GM12878 (cell line): Measurements from ENCODE around the gene SYK. TPM values are rescaled to one million over a fixed set of nuclear protein-coding genes. Genes with fewer than 3 reads are reported as not detected.

Source experiments
- BACH1 ChIP-seq: fragments of 450-650 bp; IDR thresholded peaks from 2 replicates; pipeline ENCODE4 v1.6.1; 2017; ENCODE audit warnings: mild to moderate bottlenecking, borderline replicate concordance
- BHLHE40 ChIP-seq, 2 experiments: fragments of 450-650 bp in 1 of 2; IDR thresholded peaks; 2 replicates each; pipeline ENCODE4 v1.6.1; 2011 to 2017; ENCODE audit warnings: low read depth in 2 of 2, borderline replicate concordance in 1 of 2, improper control_type of control experiment in 1 of 2, low read length in 1 of 2, mild to moderate bottlenecking in 1 of 2
- BMI1 ChIP-seq: fragments of 450-650 bp; IDR thresholded peaks from 2 replicates; pipeline ENCODE4 v1.6.1; 2016; ENCODE audit warnings: mild to moderate bottlenecking, moderate library complexity, borderline replicate concordance
- CREM ChIP-seq: IDR thresholded peaks from 2 replicates; pipeline ENCODE4 v1.6.1; 2014; ENCODE audit warnings: antibody characterized with exemption, low read depth
- HDAC6 ChIP-seq: fragments of 200-600 bp; sonication (generic); IDR thresholded peaks from one replicate; pipeline ENCODE4 v1.8.0; 2017; ENCODE audit warnings: antibody characterized with exemption; ENCODE audit not compliant: unreplicated experiment
- RELA ChIP-seq: fragments of 450-650 bp; IDR thresholded peaks from 2 replicates; pipeline ENCODE4 v1.8.0; 2014; ENCODE audit warnings: borderline replicate concordance; ENCODE audit not compliant: partially characterized antibody
- SREBF2 ChIP-seq: IDR thresholded peaks from 2 replicates; pipeline ENCODE4 v1.6.1; 2012; ENCODE audit warnings: mild to moderate bottlenecking, low read length
- STAT1 ChIP-seq: fragments of 450-650 bp; conservative IDR thresholded peaks from 2 replicates; pipeline ENCODE4 v1.6.1; 2014; ENCODE audit warnings: antibody characterized with exemption, mild to moderate bottlenecking
- SUPT20H ChIP-seq: IDR thresholded peaks from 2 replicates; pipeline ENCODE4 v1.6.1; 2011; ENCODE audit warnings: low read depth, mild to moderate bottlenecking, low read length, moderate library complexity, borderline replicate concordance; ENCODE audit not compliant: control insufficient read depth
- ZNF207 ChIP-seq: fragments of 450-650 bp; IDR thresholded peaks from 2 replicates; pipeline ENCODE4 v1.6.1; 2014; ENCODE audit warnings: antibody characterized with exemption, mild to moderate bottlenecking, borderline replicate concordance
- polyA plus RNA-seq, 11 experiments: library from polyadenylated mRNA; depleted of rRNA in 4 of 11; unstranded in 6 of 11; stranded (reverse) in 5 of 11; fragments of >200 nt; fragmentation: Nextera tagmentation in 4 of 11; fragmentation: Illumina TruSeq in 1 of 11; extraction: Ambion mirVana in 4 of 11; extraction: Trizol in 1 of 11; gene quantifications; 1 replicate in 1 of 11; 2 replicates in 10 of 11; pipeline versions ENCODE4 v1.2.1 to v1.2.3, GENCODE V29; 2011 to 2016; ENCODE audit warnings: inconsistent platforms in 2 of 11, missing spikeins in 2 of 11, low read depth in 1 of 11
- total RNA-seq, 4 experiments: library from RNA; depleted of rRNA in 3 of 4; stranded (reverse); fragments of >200 nt in 3 of 4; fragmentation: Illumina TruSeq in 1 of 4; extraction: Trizol in 1 of 4; gene quantifications; 2 replicates each; pipeline versions ENCODE4 v1.2.1 to v1.2.3, GENCODE V29; 2013 to 2021
- TF ChIP-seq, protein P1 (sequence below): IDR thresholded peaks from 2 replicates; pipeline ENCODE4 v1.6.1; 2012; ENCODE audit warnings: improper control_type of control experiment, low read depth, low read length; ENCODE audit not compliant: insufficient replicate concordance
- TF ChIP-seq, protein P2 (sequence below): fragments of 450-650 bp; IDR thresholded peaks from 2 replicates; pipeline ENCODE4 v1.6.1; 2016; ENCODE audit warnings: mild to moderate bottlenecking
- TF ChIP-seq, protein P3 (sequence below): fragments of 450-650 bp; IDR thresholded peaks from 2 replicates; pipeline ENCODE4 v1.6.1; 2017; ENCODE audit warnings: mild to moderate bottlenecking
- TF ChIP-seq, protein P4 (sequence below): fragments of 450-650 bp; formaldehyde crosslinking; IDR thresholded peaks from 2 replicates; pipeline ENCODE4 v1.5.0; 2022; ENCODE audit warnings: mild to moderate bottlenecking, missing genetic modification characterization
- TF ChIP-seq, protein P5 (sequence below): fragments of 450-650 bp; IDR thresholded peaks from 2 replicates; pipeline ENCODE4 v1.6.1; 2017; ENCODE audit warnings: antibody characterized with exemption, mild to moderate bottlenecking, moderate library complexity

SYK gene
- total and polyA plus RNA-seq, 10 of the 15 experiments (the other 5 are each of a cell fraction or from before 2014, with no cell fraction given), result 6.5 to 135 (median 68.8) TPM

DNA sequence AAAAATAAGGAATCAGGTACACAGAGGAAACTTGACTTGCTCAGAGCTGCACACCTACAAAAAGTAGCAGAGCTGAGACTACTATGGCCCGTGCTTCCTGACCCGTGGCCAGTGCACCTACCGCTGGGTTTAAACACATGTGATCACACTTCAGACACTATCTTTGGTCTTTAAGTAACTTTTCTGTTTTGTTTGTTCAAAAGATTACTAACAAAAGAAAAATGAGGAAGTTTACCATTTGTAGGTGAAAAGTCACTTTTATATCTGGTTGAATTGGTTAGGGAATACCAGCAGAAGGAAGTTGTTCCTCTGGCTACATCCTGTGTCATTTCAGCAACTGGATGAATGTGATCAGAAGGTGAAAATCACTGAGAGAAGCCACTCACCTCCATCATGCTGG, 6.5 kb upstream of the SYK start (continued):
- TF ChIP-seq, protein P1, sequence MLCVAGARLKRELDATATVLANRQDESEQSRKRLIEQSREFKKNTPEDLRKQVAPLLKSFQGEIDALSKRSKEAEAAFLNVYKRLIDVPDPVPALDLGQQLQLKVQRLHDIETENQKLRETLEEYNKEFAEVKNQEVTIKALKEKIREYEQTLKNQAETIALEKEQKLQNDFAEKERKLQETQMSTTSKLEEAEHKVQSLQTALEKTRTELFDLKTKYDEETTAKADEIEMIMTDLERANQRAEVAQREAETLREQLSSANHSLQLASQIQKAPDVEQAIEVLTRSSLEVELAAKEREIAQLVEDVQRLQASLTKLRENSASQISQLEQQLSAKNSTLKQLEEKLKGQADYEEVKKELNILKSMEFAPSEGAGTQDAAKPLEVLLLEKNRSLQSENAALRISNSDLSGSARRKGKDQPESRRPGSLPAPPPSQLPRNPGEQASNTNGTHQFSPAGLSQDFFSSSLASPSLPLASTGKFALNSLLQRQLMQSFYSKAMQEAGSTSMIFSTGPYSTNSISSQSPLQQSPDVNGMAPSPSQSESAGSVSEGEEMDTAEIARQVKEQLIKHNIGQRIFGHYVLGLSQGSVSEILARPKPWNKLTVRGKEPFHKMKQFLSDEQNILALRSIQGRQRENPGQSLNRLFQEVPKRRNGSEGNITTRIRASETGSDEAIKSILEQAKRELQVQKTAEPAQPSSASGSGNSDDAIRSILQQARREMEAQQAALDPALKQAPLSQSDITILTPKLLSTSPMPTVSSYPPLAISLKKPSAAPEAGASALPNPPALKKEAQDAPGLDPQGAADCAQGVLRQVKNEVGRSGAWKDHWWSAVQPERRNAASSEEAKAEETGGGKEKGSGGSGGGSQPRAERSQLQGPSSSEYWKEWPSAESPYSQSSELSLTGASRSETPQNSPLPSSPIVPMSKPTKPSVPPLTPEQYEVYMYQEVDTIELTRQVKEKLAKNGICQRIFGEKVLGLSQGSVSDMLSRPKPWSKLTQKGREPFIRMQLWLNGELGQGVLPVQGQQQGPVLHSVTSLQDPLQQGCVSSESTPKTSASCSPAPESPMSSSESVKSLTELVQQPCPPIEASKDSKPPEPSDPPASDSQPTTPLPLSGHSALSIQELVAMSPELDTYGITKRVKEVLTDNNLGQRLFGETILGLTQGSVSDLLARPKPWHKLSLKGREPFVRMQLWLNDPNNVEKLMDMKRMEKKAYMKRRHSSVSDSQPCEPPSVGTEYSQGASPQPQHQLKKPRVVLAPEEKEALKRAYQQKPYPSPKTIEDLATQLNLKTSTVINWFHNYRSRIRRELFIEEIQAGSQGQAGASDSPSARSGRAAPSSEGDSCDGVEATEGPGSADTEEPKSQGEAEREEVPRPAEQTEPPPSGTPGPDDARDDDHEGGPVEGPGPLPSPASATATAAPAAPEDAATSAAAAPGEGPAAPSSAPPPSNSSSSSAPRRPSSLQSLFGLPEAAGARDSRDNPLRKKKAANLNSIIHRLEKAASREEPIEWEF, result no peak
- TF ChIP-seq SREBF2, result no peak
- TF ChIP-seq CREM, result no peak
- TF ChIP-seq, protein P2, sequence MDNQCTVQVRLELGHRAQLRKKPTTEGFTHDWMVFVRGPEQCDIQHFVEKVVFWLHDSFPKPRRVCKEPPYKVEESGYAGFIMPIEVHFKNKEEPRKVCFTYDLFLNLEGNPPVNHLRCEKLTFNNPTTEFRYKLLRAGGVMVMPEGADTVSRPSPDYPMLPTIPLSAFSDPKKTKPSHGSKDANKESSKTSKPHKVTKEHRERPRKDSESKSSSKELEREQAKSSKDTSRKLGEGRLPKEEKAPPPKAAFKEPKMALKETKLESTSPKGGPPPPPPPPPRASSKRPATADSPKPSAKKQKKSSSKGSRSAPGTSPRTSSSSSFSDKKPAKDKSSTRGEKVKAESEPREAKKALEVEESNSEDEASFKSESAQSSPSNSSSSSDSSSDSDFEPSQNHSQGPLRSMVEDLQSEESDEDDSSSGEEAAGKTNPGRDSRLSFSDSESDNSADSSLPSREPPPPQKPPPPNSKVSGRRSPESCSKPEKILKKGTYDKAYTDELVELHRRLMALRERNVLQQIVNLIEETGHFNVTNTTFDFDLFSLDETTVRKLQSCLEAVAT, result no peak
- TF ChIP-seq, protein P3, sequence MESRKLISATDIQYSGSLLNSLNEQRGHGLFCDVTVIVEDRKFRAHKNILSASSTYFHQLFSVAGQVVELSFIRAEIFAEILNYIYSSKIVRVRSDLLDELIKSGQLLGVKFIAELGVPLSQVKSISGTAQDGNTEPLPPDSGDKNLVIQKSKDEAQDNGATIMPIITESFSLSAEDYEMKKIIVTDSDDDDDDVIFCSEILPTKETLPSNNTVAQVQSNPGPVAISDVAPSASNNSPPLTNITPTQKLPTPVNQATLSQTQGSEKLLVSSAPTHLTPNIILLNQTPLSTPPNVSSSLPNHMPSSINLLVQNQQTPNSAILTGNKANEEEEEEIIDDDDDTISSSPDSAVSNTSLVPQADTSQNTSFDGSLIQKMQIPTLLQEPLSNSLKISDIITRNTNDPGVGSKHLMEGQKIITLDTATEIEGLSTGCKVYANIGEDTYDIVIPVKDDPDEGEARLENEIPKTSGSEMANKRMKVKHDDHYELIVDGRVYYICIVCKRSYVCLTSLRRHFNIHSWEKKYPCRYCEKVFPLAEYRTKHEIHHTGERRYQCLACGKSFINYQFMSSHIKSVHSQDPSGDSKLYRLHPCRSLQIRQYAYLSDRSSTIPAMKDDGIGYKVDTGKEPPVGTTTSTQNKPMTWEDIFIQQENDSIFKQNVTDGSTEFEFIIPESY, result no peak
- no peak for TF ChIP-seq BMI1
- no peak for TF ChIP-seq BACH1
- TF ChIP-seq SUPT20H, result no peak
- no peak for TF ChIP-seq RELA
- TF ChIP-seq ZNF207, result no peak
- no peak for TF ChIP-seq STAT1
- peak; percentile 9 to 30; a peak in 1 of 4 replicates for TF ChIP-seq BHLHE40 (IDR thresholded peaks at IDR 0.05; ENCODE audit: borderline replicate concordance in 1 of 2, low read depth in 2 of 2, low read length in 1 of 2)
- TF ChIP-seq, protein P4, sequence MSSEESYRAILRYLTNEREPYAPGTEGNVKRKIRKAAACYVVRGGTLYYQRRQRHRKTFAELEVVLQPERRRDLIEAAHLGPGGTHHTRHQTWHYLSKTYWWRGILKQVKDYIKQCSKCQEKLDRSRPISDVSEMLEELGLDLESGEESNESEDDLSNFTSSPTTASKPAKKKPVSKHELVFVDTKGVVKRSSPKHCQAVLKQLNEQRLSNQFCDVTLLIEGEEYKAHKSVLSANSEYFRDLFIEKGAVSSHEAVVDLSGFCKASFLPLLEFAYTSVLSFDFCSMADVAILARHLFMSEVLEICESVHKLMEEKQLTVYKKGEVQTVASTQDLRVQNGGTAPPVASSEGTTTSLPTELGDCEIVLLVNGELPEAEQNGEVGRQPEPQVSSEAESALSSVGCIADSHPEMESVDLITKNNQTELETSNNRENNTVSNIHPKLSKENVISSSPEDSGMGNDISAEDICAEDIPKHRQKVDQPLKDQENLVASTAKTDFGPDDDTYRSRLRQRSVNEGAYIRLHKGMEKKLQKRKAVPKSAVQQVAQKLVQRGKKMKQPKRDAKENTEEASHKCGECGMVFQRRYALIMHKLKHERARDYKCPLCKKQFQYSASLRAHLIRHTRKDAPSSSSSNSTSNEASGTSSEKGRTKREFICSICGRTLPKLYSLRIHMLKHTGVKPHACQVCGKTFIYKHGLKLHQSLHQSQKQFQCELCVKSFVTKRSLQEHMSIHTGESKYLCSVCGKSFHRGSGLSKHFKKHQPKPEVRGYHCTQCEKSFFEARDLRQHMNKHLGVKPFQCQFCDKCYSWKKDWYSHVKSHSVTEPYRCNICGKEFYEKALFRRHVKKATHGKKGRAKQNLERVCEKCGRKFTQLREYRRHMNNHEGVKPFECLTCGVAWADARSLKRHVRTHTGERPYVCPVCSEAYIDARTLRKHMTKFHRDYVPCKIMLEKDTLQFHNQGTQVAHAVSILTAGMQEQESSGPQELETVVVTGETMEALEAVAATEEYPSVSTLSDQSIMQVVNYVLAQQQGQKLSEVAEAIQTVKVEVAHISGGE (CRISPR knock-in tag), result no peak
- TF ChIP-seq HDAC6, result no peak
- TF ChIP-seq, protein P5, sequence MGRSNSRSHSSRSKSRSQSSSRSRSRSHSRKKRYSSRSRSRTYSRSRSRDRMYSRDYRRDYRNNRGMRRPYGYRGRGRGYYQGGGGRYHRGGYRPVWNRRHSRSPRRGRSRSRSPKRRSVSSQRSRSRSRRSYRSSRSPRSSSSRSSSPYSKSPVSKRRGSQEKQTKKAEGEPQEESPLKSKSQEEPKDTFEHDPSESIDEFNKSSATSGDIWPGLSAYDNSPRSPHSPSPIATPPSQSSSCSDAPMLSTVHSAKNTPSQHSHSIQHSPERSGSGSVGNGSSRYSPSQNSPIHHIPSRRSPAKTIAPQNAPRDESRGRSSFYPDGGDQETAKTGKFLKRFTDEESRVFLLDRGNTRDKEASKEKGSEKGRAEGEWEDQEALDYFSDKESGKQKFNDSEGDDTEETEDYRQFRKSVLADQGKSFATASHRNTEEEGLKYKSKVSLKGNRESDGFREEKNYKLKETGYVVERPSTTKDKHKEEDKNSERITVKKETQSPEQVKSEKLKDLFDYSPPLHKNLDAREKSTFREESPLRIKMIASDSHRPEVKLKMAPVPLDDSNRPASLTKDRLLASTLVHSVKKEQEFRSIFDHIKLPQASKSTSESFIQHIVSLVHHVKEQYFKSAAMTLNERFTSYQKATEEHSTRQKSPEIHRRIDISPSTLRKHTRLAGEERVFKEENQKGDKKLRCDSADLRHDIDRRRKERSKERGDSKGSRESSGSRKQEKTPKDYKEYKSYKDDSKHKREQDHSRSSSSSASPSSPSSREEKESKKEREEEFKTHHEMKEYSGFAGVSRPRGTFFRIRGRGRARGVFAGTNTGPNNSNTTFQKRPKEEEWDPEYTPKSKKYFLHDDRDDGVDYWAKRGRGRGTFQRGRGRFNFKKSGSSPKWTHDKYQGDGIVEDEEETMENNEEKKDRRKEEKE, result no peak
